ENCODE measurements around the gene IRF2BP1.

GRCh38 chr19:45906221-45906620 is 20.3 kb upstream of the IRF2BP1 start:
- TF ChIP-seq, protein P1, sequence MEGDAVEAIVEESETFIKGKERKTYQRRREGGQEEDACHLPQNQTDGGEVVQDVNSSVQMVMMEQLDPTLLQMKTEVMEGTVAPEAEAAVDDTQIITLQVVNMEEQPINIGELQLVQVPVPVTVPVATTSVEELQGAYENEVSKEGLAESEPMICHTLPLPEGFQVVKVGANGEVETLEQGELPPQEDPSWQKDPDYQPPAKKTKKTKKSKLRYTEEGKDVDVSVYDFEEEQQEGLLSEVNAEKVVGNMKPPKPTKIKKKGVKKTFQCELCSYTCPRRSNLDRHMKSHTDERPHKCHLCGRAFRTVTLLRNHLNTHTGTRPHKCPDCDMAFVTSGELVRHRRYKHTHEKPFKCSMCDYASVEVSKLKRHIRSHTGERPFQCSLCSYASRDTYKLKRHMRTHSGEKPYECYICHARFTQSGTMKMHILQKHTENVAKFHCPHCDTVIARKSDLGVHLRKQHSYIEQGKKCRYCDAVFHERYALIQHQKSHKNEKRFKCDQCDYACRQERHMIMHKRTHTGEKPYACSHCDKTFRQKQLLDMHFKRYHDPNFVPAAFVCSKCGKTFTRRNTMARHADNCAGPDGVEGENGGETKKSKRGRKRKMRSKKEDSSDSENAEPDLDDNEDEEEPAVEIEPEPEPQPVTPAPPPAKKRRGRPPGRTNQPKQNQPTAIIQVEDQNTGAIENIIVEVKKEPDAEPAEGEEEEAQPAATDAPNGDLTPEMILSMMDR (IDR thresholded peaks at IDR 0.05) = no peak
- TF ChIP-seq POLR2A (IDR thresholded peaks at IDR 0.05) = no peak
- no peak for TF ChIP-seq POLR2AphosphoS5 (IDR thresholded peaks at IDR 0.05)
- no peak for TF ChIP-seq EP300 (IDR thresholded peaks at IDR 0.05)

All from sigmoid colon (tissue), 4 donors.